HG03460 (cell line): Measurements from ENCODE around the gene CENPV.

Experiments used
- ATAC-seq: cut with Tn5 transposase; IDR thresholded peaks from one replicate; pipeline ENCODE4 v1.9.1; 2021; ENCODE audit not compliant: unreplicated experiment

The CENPV gene

DNA sequence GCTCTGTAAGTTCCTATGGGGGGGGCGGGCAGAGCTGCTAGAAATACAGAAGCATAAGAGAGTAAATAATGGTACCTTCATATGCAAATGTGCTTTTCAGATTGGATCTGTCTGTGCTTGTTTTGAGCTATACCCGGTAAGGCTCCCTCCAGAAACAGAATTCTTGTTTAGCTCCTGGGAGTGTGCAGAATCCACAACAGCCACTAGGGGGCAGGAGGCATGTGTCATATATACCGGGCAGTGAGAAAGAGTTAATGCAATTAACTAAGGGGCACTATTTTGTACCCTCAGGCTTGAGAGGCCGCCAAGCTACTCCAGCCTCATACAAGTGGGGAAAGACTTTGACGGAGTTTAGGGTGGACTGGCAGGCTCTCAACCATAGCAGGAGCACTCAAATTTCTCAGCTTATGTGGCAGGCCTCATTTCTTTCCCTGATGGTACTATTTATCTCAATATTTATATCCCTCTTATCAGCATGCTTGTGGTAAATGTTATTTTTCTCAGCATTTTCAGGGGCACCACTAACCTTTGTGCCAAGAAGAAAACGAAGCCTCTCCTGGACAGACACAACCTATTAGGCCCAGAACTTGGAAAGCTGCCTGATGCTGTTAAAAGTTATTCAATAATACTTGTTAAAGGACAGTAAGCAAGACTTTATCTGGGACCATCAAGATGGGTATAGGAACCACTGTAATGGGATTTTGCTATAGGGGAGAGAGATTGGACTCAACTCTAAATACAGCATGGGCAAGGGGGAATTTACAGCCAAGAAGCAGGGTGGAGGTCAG lies 10.7 kb upstream of the CENPV start:
- no peak for ATAC-seq

DNA sequence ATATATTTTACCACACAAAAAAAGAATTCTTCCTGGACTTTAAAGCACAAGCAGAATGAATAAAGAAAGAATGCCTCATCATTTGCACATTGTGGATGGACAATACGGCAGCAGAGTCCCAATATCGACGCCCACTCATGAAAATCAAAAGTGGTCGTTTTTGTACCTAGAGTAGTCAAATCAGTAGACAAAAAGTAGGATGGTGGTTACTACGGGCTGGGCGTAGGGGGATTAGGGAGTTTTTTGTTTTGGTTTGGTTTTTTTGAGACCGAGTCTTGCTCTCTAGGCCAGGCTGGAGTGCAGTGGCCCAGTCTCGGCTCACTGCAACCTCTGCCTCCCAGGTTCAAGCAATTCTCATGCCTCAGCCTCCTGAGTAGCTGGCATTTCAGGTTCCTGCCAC lies 8.6 kb upstream of the CENPV start:
- no peak for ATAC-seq

DNA sequence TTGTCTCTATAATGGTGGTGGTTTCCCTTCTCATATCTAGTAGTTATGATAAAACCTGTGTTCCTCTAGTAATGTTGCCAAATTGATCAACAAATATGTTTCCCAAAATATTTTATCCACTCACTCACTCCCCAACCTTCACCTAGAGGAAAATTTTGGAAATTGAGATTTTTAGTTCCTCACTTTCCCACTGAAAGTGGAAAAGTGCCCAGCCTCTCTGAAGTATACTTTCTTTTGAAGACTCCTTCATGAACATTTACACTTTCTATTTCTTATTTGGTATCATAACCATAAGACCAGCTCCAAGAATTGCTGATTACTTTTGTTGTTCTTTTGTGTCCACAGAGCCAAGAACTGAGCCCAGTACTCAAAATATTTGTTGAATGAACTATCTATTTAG lies 5.1 kb upstream of the CENPV start:
- no peak for ATAC-seq

GRCh38 chr17:16354585-16354984 lies 1.3 kb upstream of the CENPV start:
- ATAC-seq, result no peak

GRCh38 chr17:16352667-16353316 lies 477 bp downstream of the CENPV start:
- ATAC-seq, result no peak

GRCh38 chr17:16352303-16352666 lies 984 bp downstream of the CENPV start:
- no peak for ATAC-seq

- ATAC-seq, result no peak
Observed at GRCh38 chr17:16351831-16352230, 1.4 kb downstream of the CENPV start.

GRCh38 chr17:16349431-16349830 lies 3.8 kb downstream of the CENPV start:
- no peak for ATAC-seq

- no peak for ATAC-seq
Observed at GRCh38 chr17:16348586-16348985, 4.7 kb downstream of the CENPV start.

GRCh38 chr17:16346721-16347271 lies 6.5 kb downstream of the CENPV start:
- ATAC-seq, result no peak

- ATAC-seq, result no peak
Observed at GRCh38 chr17:16345565-16345964, 7.7 kb downstream of the CENPV start.

DNA sequence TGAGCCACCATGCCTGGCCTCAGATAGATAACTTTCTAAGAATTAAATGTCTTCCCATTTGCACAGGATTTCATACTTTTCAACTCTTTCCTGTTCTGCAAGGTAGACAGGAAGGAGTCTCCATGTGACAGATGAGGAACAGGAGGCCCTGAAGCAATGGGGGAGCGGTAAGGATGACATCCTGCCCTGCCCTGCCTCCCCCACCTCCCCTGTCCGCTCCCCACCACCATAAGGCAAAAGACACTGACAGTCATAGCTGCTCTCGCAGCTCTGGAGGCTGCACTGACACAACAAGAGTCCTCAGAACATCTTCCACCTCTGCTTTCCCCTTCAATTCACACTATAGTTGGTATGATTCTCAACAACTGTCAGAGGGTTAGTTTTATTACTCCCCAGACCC lies 9.7 kb downstream of the CENPV start:
- ATAC-seq, result no peak

DNA sequence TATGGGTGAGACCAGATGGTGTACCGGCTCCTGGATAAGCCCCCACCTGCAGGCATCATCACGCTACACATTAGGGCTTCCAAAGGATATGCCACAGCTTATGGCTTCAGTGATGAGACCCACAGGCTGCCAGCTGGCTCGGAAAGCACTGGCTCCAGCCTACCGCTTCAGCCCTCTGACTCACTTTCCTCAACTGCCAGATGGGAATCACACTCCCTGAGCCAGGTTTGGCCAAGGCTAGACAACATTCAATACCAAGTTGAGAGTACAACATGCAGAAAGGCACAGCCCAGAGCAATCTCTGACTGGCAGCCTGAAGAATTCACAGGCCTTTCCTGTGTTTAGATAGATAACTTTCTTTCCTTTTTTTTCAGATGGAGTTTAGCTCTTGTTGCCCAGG lies 10.3 kb downstream of the CENPV start:
- ATAC-seq, result no peak

- ATAC-seq, result no peak
Observed at GRCh38 chr17:16339959-16340358, 13.3 kb downstream of the CENPV start.

- no peak for ATAC-seq
Observed at GRCh38 chr17:16339402-16339801, 13.9 kb downstream of the CENPV start.

- no peak for ATAC-seq
Observed at GRCh38 chr17:16338391-16338790, 14.9 kb downstream of the CENPV start.

DNA sequence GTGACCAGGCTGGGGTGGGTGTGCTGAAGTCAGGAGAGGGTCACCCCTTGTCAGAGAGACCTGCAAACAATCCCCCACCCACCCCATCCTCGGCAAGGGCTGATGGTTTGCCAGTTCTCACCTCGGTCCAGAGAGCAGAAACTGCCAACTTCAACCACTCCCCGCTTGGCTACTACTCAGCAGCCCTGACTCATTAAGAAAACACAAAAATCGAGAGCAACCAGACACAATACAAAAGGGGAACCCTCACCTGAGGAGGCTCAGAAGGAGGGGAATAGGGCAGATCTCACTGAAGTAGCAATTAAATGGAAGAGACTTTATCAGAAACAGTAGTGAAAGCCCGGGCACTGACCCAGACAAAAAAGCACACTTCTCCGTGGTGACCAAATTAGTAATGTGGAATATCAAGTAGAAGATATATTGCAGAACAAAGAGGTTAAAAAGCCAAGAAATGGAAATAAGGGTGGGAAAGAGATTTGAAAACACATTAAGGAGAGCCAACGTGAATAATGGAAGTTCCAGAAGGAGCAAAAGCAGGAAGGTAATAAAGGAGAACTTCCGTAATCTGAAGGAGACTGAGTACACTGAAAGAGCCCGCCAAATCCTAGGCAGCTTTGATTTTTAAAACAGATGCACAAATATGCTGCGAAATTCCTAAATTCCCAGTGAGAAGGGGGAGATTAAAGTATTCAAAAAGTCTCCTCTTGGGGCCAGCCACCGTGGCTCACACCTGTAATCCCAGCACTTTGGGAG lies 23.6 kb downstream of the CENPV start:
- no peak for ATAC-seq

- ATAC-seq, result no peak
Observed at GRCh38 chr17:16328997-16329396, 24.3 kb downstream of the CENPV start.

- ATAC-seq, result no peak
Observed at GRCh38 chr17:16327018-16327417, 26.3 kb downstream of the CENPV start.

- no peak for ATAC-seq
Observed at GRCh38 chr17:16325964-16326363, 27.3 kb downstream of the CENPV start.

DNA sequence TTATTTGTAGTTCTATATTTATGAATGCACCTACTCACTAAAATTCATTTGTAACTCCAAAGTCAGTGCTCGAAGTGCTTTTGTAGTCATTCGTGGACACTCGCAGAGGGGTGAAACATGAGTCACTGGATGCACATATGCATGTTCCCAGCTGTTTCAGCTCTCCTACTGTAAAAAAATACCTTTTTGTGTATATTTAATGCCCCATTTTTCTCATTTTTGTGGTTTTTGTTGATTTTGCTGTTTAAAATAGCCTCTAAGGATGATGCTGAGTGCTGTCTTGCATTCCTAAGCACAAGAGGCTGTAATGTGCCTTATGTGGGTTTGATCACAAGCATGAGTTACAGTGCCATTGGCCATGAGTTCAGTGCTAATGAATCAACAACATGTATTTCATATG lies 30.6 kb downstream of the CENPV start:
- ATAC-seq, result no peak

DNA sequence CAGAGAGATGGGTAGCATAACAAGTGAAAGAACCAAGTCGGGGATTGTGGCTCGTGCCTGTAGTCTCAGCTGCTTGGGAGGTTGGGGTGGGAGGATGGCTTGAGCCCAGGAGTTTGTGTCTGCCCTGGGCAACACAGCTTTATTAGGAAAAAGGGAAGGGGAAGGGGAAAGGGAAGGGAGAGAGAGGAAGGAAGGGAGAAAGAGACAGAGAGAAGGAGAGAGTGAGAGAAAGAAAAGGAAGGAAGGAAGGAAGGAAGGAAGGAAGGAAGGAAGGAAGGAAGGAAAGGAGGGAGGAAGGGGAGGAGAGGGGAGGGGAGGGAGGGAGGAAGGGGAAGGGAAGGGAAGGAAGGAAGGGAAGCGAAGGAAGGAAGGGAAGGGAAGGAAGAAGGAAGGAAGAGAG lies 33.3 kb downstream of the CENPV start:
- ATAC-seq, result no peak
